SU-DHL-6 (cell line): ENCODE results near the gene ARHGAP6.

Source experiments
- CTCF ChIP-seq: fragments of 200-600 bp; sonication (generic); IDR thresholded peaks from one replicate; pipeline ENCODE4 v1.5.1; 2017; ENCODE audit warnings: antibody characterized with exemption, mild to moderate bottlenecking, low read length, moderate library complexity; ENCODE audit not compliant: insufficient read depth, poor library complexity, severe bottlenecking
- EZH2phosphoT487 ChIP-seq: fragments of 200-600 bp; sonication (generic), shearing (Covaris generic); conservative IDR thresholded peaks from 2 replicates; pipeline ENCODE4 v1.6.1; 2018; ENCODE audit warnings: mild to moderate bottlenecking, antibody characterized with exemption, low read length, moderate library complexity, mixed read lengths

DNA sequence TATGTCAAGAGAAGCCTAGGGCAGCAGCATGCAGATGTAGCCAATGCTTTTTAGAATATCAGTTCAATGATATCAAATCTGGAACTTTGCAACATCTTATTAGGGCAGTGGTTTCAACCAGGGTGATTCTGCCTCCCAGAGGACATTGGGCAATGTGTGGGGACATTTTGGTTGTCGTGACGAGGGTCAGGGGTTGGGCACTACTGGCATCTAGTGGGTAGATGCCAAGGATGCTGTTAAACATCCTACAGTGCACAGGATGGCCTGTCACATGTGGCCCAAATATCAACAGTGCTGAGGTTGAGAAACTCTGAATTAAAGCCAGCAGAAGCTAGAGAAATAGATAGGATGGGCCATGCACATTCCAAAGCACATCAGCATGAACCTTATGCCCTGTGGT, 220.2 kb downstream of the ARHGAP6 start:
- no peak for TF ChIP-seq CTCF
- TF ChIP-seq EZH2phosphoT487: no peak
